ENCODE results near the gene PDCD6IP.
A peak's percentile ranks its signal among the peaks of the same experiment; 100 is the strongest.
"Not testable (repeated sequence)": the region's sequence is repeated elsewhere in the genome, so short reads cannot be mapped to it uniquely, and the experiment has no call there.

The PDCD6IP gene

GRCh38 chr3:33848624-33849347 is 50.4 kb downstream of the PDCD6IP start:
- DNase-seq (ENCODE audit: low read depth in 1 of 2, low spot score in 1 of 2) = no peak

GRCh38 chr3:33850599-33850998 is 52.2 kb downstream of the PDCD6IP start:
- not testable (repeated sequence) for DNase-seq (ENCODE audit: low read depth in 1 of 2, low spot score in 1 of 2)

- not testable (repeated sequence) for DNase-seq (ENCODE audit: low read depth in 1 of 2, low spot score in 1 of 2)
These were observed 57.0 kb downstream of the PDCD6IP start for GRCh38 chr3:33855407-33855806.

GRCh38 chr3:33855884-33856546 is 57.6 kb downstream of the PDCD6IP start:
- DNase-seq (ENCODE audit: low read depth in 1 of 2, low spot score in 1 of 2) = no peak

GRCh38 chr3:33857701-33858100 is 59.3 kb downstream of the PDCD6IP start:
- DNase-seq (ENCODE audit: low read depth in 1 of 2, low spot score in 1 of 2) = not testable (repeated sequence)

GRCh38 chr3:33858131-33858530 is 59.7 kb downstream of the PDCD6IP start:
- DNase-seq (ENCODE audit: low read depth in 1 of 2, low spot score in 1 of 2) = no peak

- no peak for DNase-seq (ENCODE audit: low read depth in 1 of 2, low spot score in 1 of 2)
These were observed 62.1 kb downstream of the PDCD6IP start for GRCh38 chr3:33860373-33861050.

GRCh38 chr3:33865133-33865532 is 66.7 kb downstream of the PDCD6IP start:
- no peak for DNase-seq (ENCODE audit: low read depth in 1 of 2, low spot score in 1 of 2)

- DNase-seq (ENCODE audit: low read depth in 1 of 2, low spot score in 1 of 2) = no peak
These were observed 69.9 kb downstream of the PDCD6IP start for GRCh38 chr3:33868309-33868708.

GRCh38 chr3:33869977-33870376 is 71.5 kb downstream of the PDCD6IP start:
- no peak for DNase-seq (ENCODE audit: low read depth in 1 of 2, low spot score in 1 of 2)

- DNase-seq (ENCODE audit: low read depth in 1 of 2, low spot score in 1 of 2) = no peak
These were observed 76.4 kb downstream of the PDCD6IP start for GRCh38 chr3:33874815-33875214.

GRCh38 chr3:33875680-33876079 is 77.2 kb downstream of the PDCD6IP start:
- DNase-seq (ENCODE audit: low read depth in 1 of 2, low spot score in 1 of 2) = no peak

GRCh38 chr3:33877187-33877586 is 78.8 kb downstream of the PDCD6IP start:
- DNase-seq (ENCODE audit: low read depth in 1 of 2, low spot score in 1 of 2) = no peak

GRCh38 chr3:33879540-33879939 is 81.1 kb downstream of the PDCD6IP start:
- no peak for DNase-seq (ENCODE audit: low read depth in 1 of 2, low spot score in 1 of 2)

- DNase-seq (ENCODE audit: low read depth in 1 of 2, low spot score in 1 of 2) = no peak
These were observed 83.0 kb downstream of the PDCD6IP start for GRCh38 chr3:33881156-33882064.

GRCh38 chr3:33882296-33882695 is 83.9 kb downstream of the PDCD6IP start:
- DNase-seq (ENCODE audit: low read depth in 1 of 2, low spot score in 1 of 2) = no peak

GRCh38 chr3:33883538-33883950 is 85.1 kb downstream of the PDCD6IP start:
- peak in 1 of 2 donors; percentile 18 for DNase-seq (ENCODE audit: low read depth in 1 of 2, low spot score in 1 of 2)

- no peak for DNase-seq (ENCODE audit: low read depth in 1 of 2, low spot score in 1 of 2)
These were observed 85.6 kb downstream of the PDCD6IP start for GRCh38 chr3:33883951-33884561.

GRCh38 chr3:33884701-33885100 is 86.3 kb downstream of the PDCD6IP start:
- no peak for DNase-seq (ENCODE audit: low read depth in 1 of 2, low spot score in 1 of 2)

GRCh38 chr3:33885496-33885895 is 87.1 kb downstream of the PDCD6IP start:
- DNase-seq (ENCODE audit: low read depth in 1 of 2, low spot score in 1 of 2) = no peak

GRCh38 chr3:33886015-33886414 is 87.6 kb downstream of the PDCD6IP start:
- DNase-seq (ENCODE audit: low read depth in 1 of 2, low spot score in 1 of 2) = no peak
